Measurements from ENCODE around the gene GBP3. TPM values are rescaled to one million over a fixed set of nuclear protein-coding genes. Genes with fewer than 3 reads are reported as not detected.
A peak's percentile ranks its signal among the peaks of the same experiment; 100 is the strongest.
"Not testable (repeated sequence)": the region's sequence is repeated elsewhere in the genome, so short reads cannot be mapped to it uniquely, and the experiment has no call there.

The GBP3 gene
- total RNA-seq, 4 donors from 2014 or later: 11.2 to 38.6 (median 20.5) TPM

- no peak overlapping the region for H3K4me3 ChIP-seq
- no peaks in the 10 kb centered on the region for H3K9me3 ChIP-seq
- H3K4me1 ChIP-seq: no peaks in the 10 kb centered on the region
- no peak overlapping the region for H3K27ac ChIP-seq
- intact Hi-C loops (cut with DNase I; ENCODE audit: low total_unique reads): no loop called here
- no peak for DNase-seq
- no peak for TF ChIP-seq CTCF (IDR thresholded peaks at IDR 0.05)
- TF ChIP-seq POLR2A (IDR thresholded peaks at IDR 0.05): no peak
- H3K27me3 ChIP-seq: no peaks in the 10 kb centered on the region
- H3K36me3 ChIP-seq: no peaks in the 10 kb centered on the region
Observed at GRCh38 chr1:88979054-88979748, 43.5 kb downstream of the GBP3 start.

DNA sequence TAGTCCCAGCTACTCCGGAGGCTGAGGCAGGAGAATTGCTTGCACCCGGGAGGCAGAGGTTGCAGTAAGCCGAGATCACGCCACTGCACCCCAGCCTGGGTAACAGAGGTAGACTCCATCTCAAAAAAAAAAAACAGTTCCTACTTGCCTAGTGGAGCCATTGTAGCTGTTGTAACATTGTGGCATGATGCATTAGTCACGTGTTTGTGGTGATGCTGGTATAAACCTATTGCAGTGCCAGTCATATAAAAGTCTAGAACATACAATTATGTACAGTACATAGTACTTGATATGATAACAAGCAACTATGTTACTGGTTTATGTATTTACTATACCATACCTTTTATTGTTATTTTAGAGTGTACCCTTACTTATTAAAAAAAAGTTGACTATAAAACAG lies 46.4 kb downstream of the GBP3 start:
- H3K4me3 ChIP-seq: no peak overlapping the region
- no peak overlapping the region for H3K27ac ChIP-seq
- H3K4me1 ChIP-seq: no peaks in the 10 kb centered on the region
- TF ChIP-seq POLR2A (IDR thresholded peaks at IDR 0.05): no peak
- TF ChIP-seq CTCF (IDR thresholded peaks at IDR 0.05): no peak
- no peak for DNase-seq
- no peaks in the 10 kb centered on the region for H3K9me3 ChIP-seq
- H3K27me3 ChIP-seq: no peaks in the 10 kb centered on the region
- H3K36me3 ChIP-seq: no peaks in the 10 kb centered on the region
- intact Hi-C loops (cut with DNase I; ENCODE audit: low total_unique reads): no loop called here

DNA sequence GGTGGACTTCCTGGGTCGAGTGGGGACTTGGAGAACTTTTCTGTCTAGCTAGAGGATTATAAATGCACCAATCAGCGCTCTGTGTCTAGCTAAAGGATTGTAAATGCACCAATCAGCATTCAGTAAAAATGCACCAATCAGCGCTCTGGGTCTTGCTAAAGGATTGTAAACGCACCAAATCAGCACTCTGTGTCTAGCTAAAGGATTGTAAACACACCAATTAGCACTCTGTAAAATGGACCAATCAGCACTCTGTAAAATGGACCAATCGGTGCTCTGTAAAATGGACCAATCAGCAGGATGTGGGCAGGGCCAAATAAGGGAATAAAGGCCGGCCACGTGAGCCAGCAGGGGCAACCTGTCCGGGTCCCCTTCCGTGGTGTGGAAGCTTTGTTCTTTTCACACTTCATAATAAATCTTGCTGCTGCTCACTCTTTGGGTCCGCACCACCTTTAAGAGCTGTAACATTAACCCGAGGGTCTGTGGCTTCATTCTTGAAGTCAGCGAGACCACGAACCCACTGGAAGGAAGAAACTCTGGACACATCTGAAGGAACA lies 48.0 kb downstream of the GBP3 start:
- DNase-seq; H3K27me3 ChIP-seq; intact Hi-C loops (cut with DNase I; ENCODE audit: low total_unique reads): not testable (repeated sequence)

DNA sequence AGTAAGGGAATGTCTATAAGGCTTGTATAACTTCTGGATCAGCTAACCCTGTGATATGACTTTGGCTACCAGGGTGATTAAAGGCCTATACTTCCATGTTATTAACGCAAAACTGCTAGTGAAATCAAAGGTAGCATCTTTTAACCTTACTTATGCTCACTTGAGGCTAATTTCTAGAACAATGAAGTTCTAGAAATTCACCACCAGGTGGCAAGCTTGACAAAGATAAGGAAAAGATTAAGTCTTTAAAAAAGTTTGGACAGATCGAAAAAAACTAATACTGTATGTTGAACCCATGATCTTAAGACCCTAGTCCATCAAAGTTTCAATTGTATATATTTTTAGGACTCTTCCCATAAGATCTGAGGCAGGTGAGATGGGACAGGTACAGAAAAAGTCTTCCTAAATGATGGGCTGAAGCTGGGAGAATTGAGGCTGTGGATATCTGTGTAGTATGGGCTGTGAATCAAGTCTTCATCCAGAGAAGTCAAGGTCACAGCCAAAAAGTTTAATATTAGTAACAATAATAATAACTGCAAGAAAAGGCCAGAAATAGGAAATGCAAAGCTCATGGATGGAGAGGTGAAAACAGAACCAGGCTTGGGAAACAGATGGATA lies 49.0 kb downstream of the GBP3 start:
- H3K36me3 ChIP-seq: no peaks in the 10 kb centered on the region
- intact Hi-C loops (cut with DNase I; ENCODE audit: low total_unique reads): no loop called here
- H3K27ac ChIP-seq: no peak overlapping the region
- H3K4me1 ChIP-seq: no peaks in the 10 kb centered on the region
- no peak for DNase-seq
- no peaks in the 10 kb centered on the region for H3K27me3 ChIP-seq
- no peaks in the 10 kb centered on the region for H3K9me3 ChIP-seq
- H3K4me3 ChIP-seq: no peak overlapping the region
- no peak for TF ChIP-seq POLR2A (IDR thresholded peaks at IDR 0.05)
- peak; percentile 46 to 52 (median 51) for TF ChIP-seq CTCF (IDR thresholded peaks at IDR 0.05)

More for the DNA sequence above, 48.0 kb downstream of the GBP3 start:
- not testable (repeated sequence) for H3K27ac ChIP-seq, H3K36me3 ChIP-seq, H3K4me3 ChIP-seq, H3K9me3 ChIP-seq, H3K4me1 ChIP-seq

- Histone ChIP-seq H3K36me3 (no peaks in the 10 kb centered on the region), H3K9me3 (no peaks in the 10 kb centered on the region), H3K27me3 (no peaks in the 10 kb centered on the region), H3K27ac (no peak overlapping the region), H3K4me1 (no peaks in the 10 kb centered on the region), H3K4me3 (no peak overlapping the region)
- intact Hi-C loops (cut with DNase I; ENCODE audit: low total_unique reads): no loop called here
- no peak for DNase-seq
- TF ChIP-seq POLR2A (IDR thresholded peaks at IDR 0.05) (no peak), CTCF (IDR thresholded peaks at IDR 0.05) (no peak)
Observed at GRCh38 chr1:88961647-88962275, 60.9 kb downstream of the GBP3 start.
